ENCODE data around the gene PSEN1.
A peak's percentile ranks its signal among the peaks of the same experiment; 100 is the strongest.

The PSEN1 gene

DNA sequence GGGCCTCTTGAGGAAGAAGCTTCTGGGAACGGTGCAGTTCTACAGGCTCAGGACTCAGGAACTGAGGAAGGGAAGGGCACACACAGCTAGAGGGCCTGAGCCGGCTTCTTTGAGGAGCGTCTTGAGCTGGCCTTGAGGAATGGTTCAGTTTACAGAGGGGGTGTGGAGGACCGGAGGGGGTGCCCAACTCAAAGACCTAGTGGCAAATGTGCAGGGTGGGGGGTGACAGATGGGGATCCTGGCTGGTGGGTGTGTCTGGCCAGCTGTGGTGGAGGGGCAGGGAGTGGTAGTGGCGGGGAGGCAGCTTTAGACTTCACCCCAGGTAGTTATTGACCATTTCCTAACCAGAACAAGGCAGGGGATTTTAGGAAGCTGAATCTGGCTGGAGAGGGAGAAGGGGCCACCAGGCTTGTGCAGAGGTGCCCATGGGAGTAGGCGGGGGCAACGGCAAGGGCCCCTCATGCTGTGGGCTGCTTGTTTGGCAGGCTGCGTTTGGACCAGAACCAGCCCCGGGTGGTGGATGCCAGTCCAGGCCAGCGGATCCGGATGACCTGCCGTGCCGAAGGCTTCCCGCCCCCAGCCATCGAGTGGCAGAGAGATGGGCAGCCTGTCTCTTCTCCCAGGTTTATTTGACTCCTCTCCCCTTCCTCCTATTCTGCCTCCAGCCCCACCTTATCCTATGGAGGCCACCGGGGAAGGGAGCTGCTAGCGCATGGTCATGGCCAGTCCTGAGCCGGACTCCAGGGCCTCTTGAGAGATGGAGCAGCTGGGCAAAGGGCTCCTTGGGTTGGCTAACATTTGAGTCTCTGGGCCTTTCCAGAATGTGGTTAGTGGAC lies 128.8 kb downstream of the PSEN1 start:
- peaks cover 5% of the 10 kb centered on the region for H3K4me1 ChIP-seq (ENCODE audit: control insufficient read depth, insufficient read depth, low read length)
- H3K27ac ChIP-seq (ENCODE audit: low read depth, low read length), result no peak overlapping the region
- no peaks in the 10 kb centered on the region for H3K27me3 ChIP-seq (ENCODE audit: control insufficient read depth, insufficient read depth, low read length)
- no peaks in the 10 kb centered on the region for H3K36me3 ChIP-seq (ENCODE audit: control insufficient read depth, insufficient read depth, low read length)
- no peak overlapping the region for H3K4me3 ChIP-seq (ENCODE audit: low read length)
- no peak overlapping the region for H3K9ac ChIP-seq (ENCODE audit: low read length)

DNA sequence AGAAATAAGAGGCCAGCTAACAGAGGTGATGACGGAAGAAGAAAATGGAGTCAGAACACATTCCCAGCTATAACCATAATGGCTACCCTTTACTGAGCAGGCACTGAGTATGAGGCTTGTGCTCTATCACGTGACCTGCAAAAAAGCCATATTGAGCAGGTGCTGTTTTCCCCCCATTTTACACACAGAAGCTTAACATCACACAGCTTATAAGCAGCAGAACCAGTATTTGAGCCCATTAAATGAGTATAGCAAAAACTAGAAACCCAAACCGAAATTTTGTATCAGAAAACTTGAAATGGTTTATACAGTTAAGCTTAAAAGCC lies 129.4 kb downstream of the PSEN1 start:
- H3K36me3 ChIP-seq (ENCODE audit: control insufficient read depth, insufficient read depth, low read length), result no peaks in the 10 kb centered on the region

DNA sequence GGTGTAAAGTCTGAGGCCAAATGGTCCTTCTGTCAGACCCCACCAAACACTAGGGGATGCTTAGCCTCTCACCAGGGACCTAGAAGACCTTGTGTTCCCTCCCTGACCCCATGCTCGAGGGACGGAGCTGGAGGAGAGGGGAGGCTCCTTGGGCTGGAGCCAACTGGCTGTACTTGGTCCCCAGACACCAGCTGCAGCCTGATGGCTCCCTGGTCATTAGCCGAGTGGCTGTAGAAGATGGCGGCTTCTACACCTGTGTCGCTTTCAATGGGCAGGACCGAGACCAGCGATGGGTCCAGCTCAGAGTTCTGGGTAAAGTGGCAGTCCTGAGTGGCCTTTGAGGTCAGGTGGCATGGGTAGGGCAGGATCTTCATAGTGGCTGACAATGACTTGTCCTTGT lies 130.0 kb downstream of the PSEN1 start:
- no peak overlapping the region for H3K27ac ChIP-seq (ENCODE audit: low read depth, low read length)
- H3K27me3 ChIP-seq (ENCODE audit: control insufficient read depth, insufficient read depth, low read length), result no peaks in the 10 kb centered on the region
- no peaks in the 10 kb centered on the region for H3K36me3 ChIP-seq (ENCODE audit: control insufficient read depth, insufficient read depth, low read length)
- H3K4me3 ChIP-seq (ENCODE audit: low read length), result no peak overlapping the region
- H3K9ac ChIP-seq (ENCODE audit: low read length), result no peak overlapping the region
- H3K4me1 ChIP-seq (ENCODE audit: control insufficient read depth, insufficient read depth, low read length), result peaks cover 5% of the 10 kb centered on the region

More for the DNA sequence above, 129.4 kb downstream of the PSEN1 start:
- Histone ChIP-seq H3K4me1 (ENCODE audit: control insufficient read depth, insufficient read depth, low read length) (peaks cover 5% of the 10 kb centered on the region), H3K9ac (ENCODE audit: low read length) (no peak overlapping the region), H3K27ac (ENCODE audit: low read depth, low read length) (no peak overlapping the region), H3K27me3 (ENCODE audit: control insufficient read depth, insufficient read depth, low read length) (no peaks in the 10 kb centered on the region), H3K4me3 (ENCODE audit: low read length) (no peak overlapping the region)

DNA sequence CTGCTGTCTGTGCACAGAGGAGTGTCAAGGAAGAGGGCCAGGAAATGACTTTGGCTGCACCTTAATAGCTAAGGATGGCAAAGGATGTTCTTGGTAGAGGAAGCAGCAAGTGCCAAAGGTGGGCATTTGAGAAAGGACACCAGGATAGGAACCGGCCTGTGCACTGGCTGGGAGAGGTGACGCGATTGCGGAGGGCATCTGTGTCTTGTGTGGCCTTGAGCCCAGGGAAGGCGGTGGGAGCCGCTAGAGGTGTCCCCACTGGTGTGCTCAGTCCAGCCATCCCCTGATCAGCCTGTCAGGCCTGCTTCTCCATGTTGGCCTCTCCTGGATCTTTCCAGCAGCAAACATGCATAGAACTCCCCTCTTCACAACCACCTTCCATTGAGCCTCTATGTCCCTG lies 131.2 kb downstream of the PSEN1 start:
- Histone ChIP-seq H3K36me3 (ENCODE audit: control insufficient read depth, insufficient read depth, low read length) (no peaks in the 10 kb centered on the region), H3K27ac (ENCODE audit: low read depth, low read length) (no peak overlapping the region), H3K4me1 (ENCODE audit: control insufficient read depth, insufficient read depth, low read length) (peaks cover 5% of the 10 kb centered on the region), H3K9ac (ENCODE audit: low read length) (no peak overlapping the region), H3K27me3 (ENCODE audit: control insufficient read depth, insufficient read depth, low read length) (no peaks in the 10 kb centered on the region), H3K4me3 (ENCODE audit: low read length) (no peak overlapping the region)

DNA sequence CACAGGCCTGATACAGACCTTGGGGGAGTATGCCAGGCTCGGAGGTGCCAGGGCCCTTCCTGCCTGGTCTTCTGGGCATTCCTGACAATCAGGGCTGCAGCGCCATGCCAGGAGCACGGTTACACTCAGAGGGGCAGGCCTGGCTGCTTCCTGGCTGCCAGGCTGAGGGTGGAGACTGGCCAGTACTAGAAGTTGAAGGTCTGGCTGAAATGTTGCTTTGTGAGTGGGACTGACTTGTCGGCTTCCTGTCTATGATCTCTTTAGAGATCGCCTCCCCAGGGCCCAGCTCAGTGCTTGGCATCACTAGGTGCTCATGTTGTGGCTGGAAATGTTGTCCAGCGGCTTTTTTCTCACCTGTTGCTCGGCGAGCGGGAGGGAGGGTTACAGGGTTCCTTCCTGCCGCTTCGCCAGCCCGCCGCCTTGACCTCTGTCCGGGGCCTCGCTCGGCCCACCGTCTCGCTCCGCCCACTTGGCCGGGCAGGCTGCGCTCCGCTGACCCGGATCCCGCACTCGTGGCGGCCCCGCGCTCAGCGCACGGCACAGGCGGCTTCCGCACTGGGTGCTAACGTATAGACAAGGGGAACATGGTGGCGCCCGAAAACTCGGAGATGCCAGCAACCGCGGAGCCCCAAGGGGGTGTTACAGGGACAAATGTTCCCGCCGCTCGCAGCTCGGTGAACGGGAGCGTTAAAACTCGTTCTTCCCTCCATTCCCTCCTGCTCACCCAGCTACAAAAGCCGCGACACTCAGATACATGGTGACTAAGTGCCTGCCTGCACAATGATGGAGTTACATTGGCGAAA lies 133.6 kb downstream of the PSEN1 start:
- Histone ChIP-seq H3K9ac (ENCODE audit: low read length) (no peak overlapping the region), H3K27ac (ENCODE audit: low read depth, low read length) (no peak overlapping the region), H3K4me3 (ENCODE audit: low read length) (peak overlapping the region; percentile 54), H3K36me3 (ENCODE audit: control insufficient read depth, insufficient read depth, low read length) (peaks cover 5% of the 10 kb centered on the region), H3K27me3 (ENCODE audit: control insufficient read depth, insufficient read depth, low read length) (no peaks in the 10 kb centered on the region), H3K4me1 (ENCODE audit: control insufficient read depth, insufficient read depth, low read length) (peaks cover 5% of the 10 kb centered on the region)

DNA sequence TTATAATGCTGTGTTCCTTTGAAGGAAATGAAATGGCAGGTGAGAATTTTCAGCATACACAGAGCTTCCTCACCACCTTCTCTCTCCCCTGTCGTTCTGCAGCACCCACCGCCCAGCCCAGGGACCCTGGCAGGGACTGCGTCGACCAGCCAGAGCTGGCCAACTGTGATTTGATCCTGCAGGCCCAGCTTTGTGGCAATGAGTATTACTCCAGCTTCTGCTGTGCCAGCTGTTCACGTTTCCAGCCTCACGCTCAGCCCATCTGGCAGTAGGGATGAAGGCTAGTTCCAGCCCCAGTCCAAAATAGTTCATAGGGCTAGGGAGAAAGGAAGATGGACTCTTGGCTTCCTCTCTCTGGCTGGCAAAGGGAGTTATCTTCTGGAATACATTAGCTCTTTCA lies 136.1 kb downstream of the PSEN1 start:
- peaks cover 16% of the 10 kb centered on the region for H3K36me3 ChIP-seq (ENCODE audit: control insufficient read depth, insufficient read depth, low read length)
- H3K9ac ChIP-seq (ENCODE audit: low read length), result no peak overlapping the region
- peaks cover 5% of the 10 kb centered on the region for H3K4me1 ChIP-seq (ENCODE audit: control insufficient read depth, insufficient read depth, low read length)
- H3K27me3 ChIP-seq (ENCODE audit: control insufficient read depth, insufficient read depth, low read length), result no peaks in the 10 kb centered on the region
- H3K4me3 ChIP-seq (ENCODE audit: low read length), result no peak overlapping the region
- no peak overlapping the region for H3K27ac ChIP-seq (ENCODE audit: low read depth, low read length)

Data from rectal smooth muscle tissue (tissue), 1 donor.